ENCODE measurements around the gene SLC25A10. TPM values are rescaled to one million over a fixed set of nuclear protein-coding genes. Genes with fewer than 3 reads are reported as not detected.

Gene SLC25A10
- total RNA-seq, 1 experiment from 2014 or later, result 117 TPM

GRCh38 chr17:81665205-81666091 lies 46.6 kb upstream of the SLC25A10 start:
- no peaks in the 10 kb centered on the region for H3K9me2 ChIP-seq (replicated peaks; ENCODE audit: low read length)
- intact Hi-C loops (cut with micrococcal nuclease), result loop anchor here (2.0 kb wide), 1 partner anchor 29 kb away; the partner anchor contains the start of genes NPLOC4 and TSPAN10
- DNase-seq, result peak; percentile 9
- H3K27me3 ChIP-seq (ENCODE audit: low read length), result no peaks in the 10 kb centered on the region
- peak overlapping the region; percentile 71 for H2AFZ ChIP-seq (ENCODE audit: low read length)
- peaks cover 55% of the 10 kb centered on the region for H3K79me2 ChIP-seq (ENCODE audit: low read length)
- ChIA-PET CTCF (no interaction called here), POLR2A (ENCODE audit: unreplicated experiment) (no interaction called here)
- ATAC-seq, result peak; percentile 5
- TF ChIP-seq CTCF (conservative IDR thresholded peaks at IDR 0.05; ENCODE audit: low read depth, low read length), result no peak
- H3K4me2 ChIP-seq (ENCODE audit: low read length), result peak overlapping the region; percentile 100
- peak overlapping the region; percentile 69 for H3K27ac ChIP-seq (ENCODE audit: low read length)
- peaks cover 35% of the 10 kb centered on the region for H3K4me1 ChIP-seq (ENCODE audit: insufficient read depth, low read length)
- peak overlapping the region; percentile 93 for H3K4me3 ChIP-seq (ENCODE audit: low read length)
- no TSS peak for BruUV-seq (replicated peaks)
- H3K9ac ChIP-seq (ENCODE audit: low read length), result peak overlapping the region; percentile 98
- peaks cover 14% of the 10 kb centered on the region for H3K36me3 ChIP-seq (ENCODE audit: low read depth, low read length)
- no peaks in the 10 kb centered on the region for H4K20me1 ChIP-seq (ENCODE audit: low read length)
- no peaks in the 10 kb centered on the region for H3K9me3 ChIP-seq (ENCODE audit: low read length)
- H3F3A ChIP-seq (ENCODE audit: low read length, unreplicated experiment), result no peaks in the 10 kb centered on the region

- H3K27ac ChIP-seq (ENCODE audit: low read length), result peak overlapping the region; percentile 69
- peak; percentile 5 for ATAC-seq
- peaks cover 35% of the 10 kb centered on the region for H3K4me1 ChIP-seq (ENCODE audit: insufficient read depth, low read length)
- H3K27me3 ChIP-seq (ENCODE audit: low read length), result no peaks in the 10 kb centered on the region
- no peaks in the 10 kb centered on the region for H3K9me3 ChIP-seq (ENCODE audit: low read length)
- H3K9me2 ChIP-seq (replicated peaks; ENCODE audit: low read length), result no peaks in the 10 kb centered on the region
- no peaks in the 10 kb centered on the region for H3F3A ChIP-seq (ENCODE audit: low read length, unreplicated experiment)
- no peak for DNase-seq
- BruUV-seq (replicated peaks), result TSS peak; percentile 70
- no peak for TF ChIP-seq EZH2 (IDR thresholded peaks at IDR 0.05; ENCODE audit: low read length, unreplicated experiment)
- no peak for TF ChIP-seq CTCF (conservative IDR thresholded peaks at IDR 0.05; ENCODE audit: low read depth, low read length)
- ChIA-PET POLR2A (ENCODE audit: unreplicated experiment) (interaction anchor here (0.5 kb wide), 1 partner anchor 95 kb away, joined by 3 read pairs; no protein-coding TSS in a partner anchor), CTCF (no interaction called here)
- peaks cover 15% of the 10 kb centered on the region for H3K36me3 ChIP-seq (ENCODE audit: low read depth, low read length)
- peak overlapping the region; percentile 100 for H3K4me2 ChIP-seq (ENCODE audit: low read length)
- intact Hi-C loops (cut with micrococcal nuclease), result loop anchor here (2.0 kb wide), 1 partner anchor 29 kb away; the partner anchor contains the start of genes NPLOC4 and TSPAN10
- peak overlapping the region; percentile 93 for H3K4me3 ChIP-seq (ENCODE audit: low read length)
- peak overlapping the region; percentile 71 for H2AFZ ChIP-seq (ENCODE audit: low read length)
- H3K9ac ChIP-seq (ENCODE audit: low read length), result peak overlapping the region; percentile 98
- no peaks in the 10 kb centered on the region for H4K20me1 ChIP-seq (ENCODE audit: low read length)
- H3K79me2 ChIP-seq (ENCODE audit: low read length), result peaks cover 56% of the 10 kb centered on the region
Measured at GRCh38 chr17:81666092-81666341, 46.1 kb upstream of the SLC25A10 start.

All from PC-3 (cell line).